Measurements from ENCODE around the gene SSC5D.

- no peak for TF ChIP-seq NFIC (IDR thresholded peaks at IDR 0.05)
- TF ChIP-seq TCF12 (IDR thresholded peaks at IDR 0.05; ENCODE audit: low read depth): no peak
- TF ChIP-seq TAF1 (IDR thresholded peaks at IDR 0.05; ENCODE audit: low read depth): no peak
- TF ChIP-seq MAX (IDR thresholded peaks at IDR 0.05): no peak
- no peak for TF ChIP-seq TEAD4 (IDR thresholded peaks at IDR 0.05)
- no peak for TF ChIP-seq REST (IDR thresholded peaks at IDR 0.05; ENCODE audit: low read depth)
Observed at GRCh38 chr19:55504252-55504603, 16.0 kb downstream of the SSC5D start.

Measured in Ishikawa (cell line).